Calu3 (cell line): ENCODE results near the gene RTEL1. TPM values are rescaled to one million over a fixed set of nuclear protein-coding genes. Genes with fewer than 3 reads are reported as not detected.

ENCODE experiments used
- BruUV-seq: library from RNA; stranded (reverse); fragments of 400-500 nt; replicated peaks from 2 replicates; lab custom pipeline; 2021; lab: Mats Ljungman, UMichigan
- CTCF ChIA-PET: fragments of 300-600 bp; sonication (Branson Sonifier 250); formaldehyde crosslinking; loops from one replicate; lab custom pipeline; 2022; ENCODE audit warnings: antibody characterized with exemption; lab: Charles Lee
- DNase-seq: peaks from one replicate; pipeline ENCODE4 v3.0.0; 2022
- H3K27ac Mint-ChIP-seq: one replicate; pipeline ENCODE4 v1.8.0; 2022; ENCODE audit warnings: mixed read lengths; ENCODE audit not compliant: unreplicated experiment
- H3K27me3 Mint-ChIP-seq: one replicate; pipeline ENCODE4 v1.8.0; 2022; ENCODE audit warnings: mixed read lengths; ENCODE audit not compliant: unreplicated experiment
- H3K36me3 Mint-ChIP-seq: one replicate; pipeline ENCODE4 v1.8.0; 2022; ENCODE audit warnings: mild to moderate bottlenecking, moderate library complexity, mixed read lengths; ENCODE audit not compliant: insufficient read depth, unreplicated experiment
- H3K4me1 Mint-ChIP-seq: one replicate; pipeline ENCODE4 v1.8.0; 2022; ENCODE audit warnings: mild to moderate bottlenecking, low read depth, mixed read lengths; ENCODE audit not compliant: unreplicated experiment
- H3K4me3 Mint-ChIP-seq: one replicate; pipeline ENCODE4 v1.8.0; 2022; ENCODE audit warnings: mild to moderate bottlenecking, low read depth, moderate library complexity, mixed read lengths; ENCODE audit not compliant: unreplicated experiment
- H3K9me3 Mint-ChIP-seq: one replicate; pipeline ENCODE4 v1.8.0; 2022; ENCODE audit warnings: low read depth, mixed read lengths; ENCODE audit not compliant: unreplicated experiment
- intact Hi-C: fragments of 100-400 bp; cut with micrococcal nuclease; formaldehyde crosslinking; loops from one replicate; pipeline ENCODE4 v1.10.0; 2022; ENCODE audit not compliant: unreplicated experiment
- total RNA-seq: library from RNA; stranded (reverse); gene quantifications from 2 replicates; pipeline ENCODE4 v1.2.3, GENCODE V29; 2022
- TF ChIP-seq, protein P1 (sequence below): fragments of 200-600 bp; IDR thresholded peaks from one replicate; pipeline ENCODE4 v1.8.0; 2022; ENCODE audit warnings: antibody characterized with exemption; ENCODE audit not compliant: unreplicated experiment

The RTEL1 gene
- total RNA-seq, 1 experiment from 2014 or later = 39.1 TPM

GRCh38 chr20:63689046-63690002 is 31.2 kb downstream of the RTEL1 start:
- peak overlapping the region; percentile 83 for H3K27ac Mint-ChIP-seq
- peak overlapping the region; percentile 19 for H3K4me3 Mint-ChIP-seq
- peaks cover 100% of the 10 kb centered on the region for H3K36me3 Mint-ChIP-seq
- no peak for DNase-seq
- H3K27me3 Mint-ChIP-seq = no peaks in the 10 kb centered on the region
- no peaks in the 10 kb centered on the region for H3K9me3 Mint-ChIP-seq
- TF ChIP-seq, protein P1, sequence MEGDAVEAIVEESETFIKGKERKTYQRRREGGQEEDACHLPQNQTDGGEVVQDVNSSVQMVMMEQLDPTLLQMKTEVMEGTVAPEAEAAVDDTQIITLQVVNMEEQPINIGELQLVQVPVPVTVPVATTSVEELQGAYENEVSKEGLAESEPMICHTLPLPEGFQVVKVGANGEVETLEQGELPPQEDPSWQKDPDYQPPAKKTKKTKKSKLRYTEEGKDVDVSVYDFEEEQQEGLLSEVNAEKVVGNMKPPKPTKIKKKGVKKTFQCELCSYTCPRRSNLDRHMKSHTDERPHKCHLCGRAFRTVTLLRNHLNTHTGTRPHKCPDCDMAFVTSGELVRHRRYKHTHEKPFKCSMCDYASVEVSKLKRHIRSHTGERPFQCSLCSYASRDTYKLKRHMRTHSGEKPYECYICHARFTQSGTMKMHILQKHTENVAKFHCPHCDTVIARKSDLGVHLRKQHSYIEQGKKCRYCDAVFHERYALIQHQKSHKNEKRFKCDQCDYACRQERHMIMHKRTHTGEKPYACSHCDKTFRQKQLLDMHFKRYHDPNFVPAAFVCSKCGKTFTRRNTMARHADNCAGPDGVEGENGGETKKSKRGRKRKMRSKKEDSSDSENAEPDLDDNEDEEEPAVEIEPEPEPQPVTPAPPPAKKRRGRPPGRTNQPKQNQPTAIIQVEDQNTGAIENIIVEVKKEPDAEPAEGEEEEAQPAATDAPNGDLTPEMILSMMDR = no peak
- CTCF ChIA-PET = interaction anchor here (0.5 to 1.8 kb wide), 3 partner anchors 30 to 152 kb away, joined by 4 to 6 read pairs (median 4); partner anchors contain the start of gene PTK6
- H3K4me1 Mint-ChIP-seq = peaks cover 42% of the 10 kb centered on the region
- BruUV-seq = no TSS peak
- intact Hi-C loops = no loop called here

DNA sequence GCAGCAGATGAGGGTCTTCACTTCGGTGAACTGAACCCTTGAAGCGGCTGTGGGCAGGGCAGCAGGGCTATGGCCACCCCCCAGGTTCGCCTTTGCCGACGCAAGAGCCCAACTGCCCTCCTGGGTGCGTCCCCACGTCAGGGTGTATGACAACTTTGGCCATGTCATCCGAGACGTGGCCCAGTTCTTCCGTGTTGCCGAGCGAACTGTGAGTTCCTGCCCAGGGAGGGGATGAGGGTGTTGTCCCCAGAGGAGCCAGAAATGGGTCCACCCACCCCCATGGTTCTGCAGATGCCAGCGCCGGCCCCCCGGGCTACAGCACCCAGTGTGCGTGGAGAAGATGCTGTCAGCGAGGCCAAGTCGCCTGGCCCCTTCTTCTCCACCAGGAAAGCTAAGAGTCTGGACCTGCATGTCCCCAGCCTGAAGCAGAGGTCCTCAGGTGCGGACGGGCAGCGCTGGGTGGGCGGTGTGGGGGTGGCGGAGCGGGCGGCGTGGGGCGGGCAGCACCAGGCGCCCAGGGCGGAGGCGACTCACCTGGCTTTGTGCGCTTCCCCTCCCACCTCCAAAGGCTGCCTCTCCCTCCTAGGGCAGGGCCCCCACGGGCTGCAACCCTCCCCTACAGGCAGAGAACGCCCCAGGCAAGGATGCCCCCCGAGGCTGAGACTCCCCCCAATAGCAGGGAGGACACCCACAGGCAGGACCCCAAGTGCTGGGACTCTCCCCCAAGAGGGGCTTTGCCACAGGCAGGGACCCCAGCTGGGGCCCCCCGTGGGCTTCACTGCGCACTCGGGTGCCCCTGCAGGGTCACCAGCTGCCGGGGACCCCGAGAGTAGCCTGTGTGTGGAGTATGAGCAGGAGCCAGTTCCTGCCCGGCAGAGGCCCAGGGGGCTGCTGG is 32.1 kb downstream of the RTEL1 start:
- BruUV-seq = no TSS peak
- Mint-ChIP-seq H3K27me3 (no peaks in the 10 kb centered on the region), H3K9me3 (no peaks in the 10 kb centered on the region), H3K27ac (peak overlapping the region; percentile 83), H3K4me3 (peak overlapping the region; percentile 19), H3K36me3 (peaks cover 96% of the 10 kb centered on the region), H3K4me1 (peaks cover 33% of the 10 kb centered on the region)
- CTCF ChIA-PET = interaction anchor here (0.7 kb wide), 1 partner anchor 152 kb away, joined by 3 read pairs; no protein-coding TSS in a partner anchor
- TF ChIP-seq, protein P1 = no peak
- intact Hi-C loops = no loop called here
- DNase-seq = no peak

- CTCF ChIA-PET = interaction anchor here (2.1 kb wide), 2 partner anchors 9 to 153 kb away, joined by 8 to 11 read pairs; partner anchors contain the start of gene PTK6
- TF ChIP-seq, protein P1 = no peak
- Mint-ChIP-seq H3K27me3 (no peaks in the 10 kb centered on the region), H3K9me3 (no peaks in the 10 kb centered on the region), H3K4me3 (peak overlapping the region; percentile 20), H3K27ac (peak overlapping the region; percentile 83), H3K36me3 (peaks cover 96% of the 10 kb centered on the region), H3K4me1 (peaks cover 25% of the 10 kb centered on the region)
- intact Hi-C loops = no loop called here
- BruUV-seq = no TSS peak
- no peak for DNase-seq
Measured at GRCh38 chr20:63690898-63691710, 33.0 kb downstream of the RTEL1 start.
